Brain microvascular endothelial cell (primary cell): Measurements from ENCODE around the gene CDH23.
A peak's percentile ranks its signal among the peaks of the same experiment; 100 is the strongest.

ENCODE experiments used
- DNase-seq: peaks from one replicate; pipeline ENCODE4 v3.0.0-alpha.2; 2020
- H3K27ac ChIP-seq: fragments of 250-450 bp; sonication (Bioruptor Pico); 2 replicates; pipeline ENCODE4 v1.5.1; 2020; ENCODE audit warnings: mild to moderate bottlenecking, moderate library complexity
- H3K27me3 ChIP-seq: fragments of 250-450 bp; sonication (Bioruptor Pico); replicated peaks from 2 replicates; pipeline ENCODE4 v1.5.1; 2020; ENCODE audit warnings: mild to moderate bottlenecking
- H3K36me3 ChIP-seq: fragments of 250-450 bp; sonication (Bioruptor Pico); replicated peaks from 2 replicates; pipeline ENCODE4 v1.5.1; 2020; ENCODE audit warnings: mild to moderate bottlenecking
- H3K4me3 ChIP-seq: 2 replicates; pipeline ENCODE4 v1.5.1; 2011; ENCODE audit warnings: low read depth, mild to moderate bottlenecking, control low read depth, low read length, moderate library complexity
- CTCF ChIP-seq: IDR thresholded peaks from 2 replicates; pipeline ENCODE4 v1.5.1; 2011; ENCODE audit warnings: low read depth, mild to moderate bottlenecking, moderate library complexity, low read length, control low read depth, inconsistent platforms; ENCODE audit errors: missing control alignments
- in situ Hi-C: cut with HindIII; loops from 2 replicates; pipeline ENCODE4 v1.10.0; 2017; ENCODE audit warnings: low sequenced_read_pairs, low pct_ligation_motif_present

Gene CDH23

GRCh38 chr10:71824333-71824732, 427.6 kb downstream of the CDH23 start:
- Histone ChIP-seq H3K36me3 (peaks cover 88% of the 10 kb centered on the region), H3K27ac (no peak overlapping the region), H3K4me3 (no peak overlapping the region), H3K27me3 (no peaks in the 10 kb centered on the region)
- no peak for TF ChIP-seq CTCF
- in situ Hi-C loops, result no loop called here
- no peak for DNase-seq

- TF ChIP-seq CTCF, result peak; percentile 21
- Histone ChIP-seq H3K27ac (no peak overlapping the region), H3K27me3 (no peaks in the 10 kb centered on the region), H3K36me3 (peaks cover 88% of the 10 kb centered on the region), H3K4me3 (no peak overlapping the region)
- no peak for DNase-seq
- in situ Hi-C loops, result no loop called here
These were observed 428.5 kb downstream of the CDH23 start for GRCh38 chr10:71825217-71825616.

GRCh38 chr10:71827852-71828251, 431.1 kb downstream of the CDH23 start:
- peaks cover 91% of the 10 kb centered on the region for H3K36me3 ChIP-seq
- H3K27ac ChIP-seq, result no peak overlapping the region
- no peak for TF ChIP-seq CTCF
- DNase-seq, result no peak
- in situ Hi-C loops, result no loop called here
- no peak overlapping the region for H3K4me3 ChIP-seq
- H3K27me3 ChIP-seq, result no peaks in the 10 kb centered on the region

GRCh38 chr10:71828702-71829101, 432.0 kb downstream of the CDH23 start:
- TF ChIP-seq CTCF, result no peak
- H3K27me3 ChIP-seq, result no peaks in the 10 kb centered on the region
- peaks cover 89% of the 10 kb centered on the region for H3K36me3 ChIP-seq
- DNase-seq, result no peak
- no peak overlapping the region for H3K27ac ChIP-seq
- H3K4me3 ChIP-seq, result no peak overlapping the region
- in situ Hi-C loops, result no loop called here

GRCh38 chr10:71829171-71829570, 432.5 kb downstream of the CDH23 start:
- no peak for TF ChIP-seq CTCF
- Histone ChIP-seq H3K36me3 (peaks cover 86% of the 10 kb centered on the region), H3K27ac (no peak overlapping the region), H3K27me3 (no peaks in the 10 kb centered on the region), H3K4me3 (no peak overlapping the region)
- in situ Hi-C loops, result no loop called here
- no peak for DNase-seq

- Histone ChIP-seq H3K36me3 (peaks cover 79% of the 10 kb centered on the region), H3K27me3 (no peaks in the 10 kb centered on the region), H3K27ac (no peak overlapping the region), H3K4me3 (no peak overlapping the region)
- DNase-seq, result no peak
- no peak for TF ChIP-seq CTCF
- in situ Hi-C loops, result no loop called here
These were observed 433.2 kb downstream of the CDH23 start for GRCh38 chr10:71829896-71830295.
